OCI-LY1 (cell line): ENCODE results near the gene B3GLCT.

Experiments
- EZH2 ChIP-seq: fragments of 200-600 bp; sonication (generic), shearing (Covaris generic); IDR thresholded peaks from 2 replicates; pipeline ENCODE4 v1.8.0; 2017; ENCODE audit warnings: borderline replicate concordance, mixed run types, mild to moderate bottlenecking, antibody characterized with exemption, low read length, moderate library complexity, mixed read lengths
- TF ChIP-seq, protein P1 (sequence below): fragments of 200-600 bp; sonication (generic), shearing (Covaris generic); IDR thresholded peaks from 2 replicates; pipeline ENCODE4 v1.5.1; 2017; ENCODE audit warnings: mild to moderate bottlenecking, antibody characterized with exemption, low read length, moderate library complexity, mixed read lengths

DNA sequence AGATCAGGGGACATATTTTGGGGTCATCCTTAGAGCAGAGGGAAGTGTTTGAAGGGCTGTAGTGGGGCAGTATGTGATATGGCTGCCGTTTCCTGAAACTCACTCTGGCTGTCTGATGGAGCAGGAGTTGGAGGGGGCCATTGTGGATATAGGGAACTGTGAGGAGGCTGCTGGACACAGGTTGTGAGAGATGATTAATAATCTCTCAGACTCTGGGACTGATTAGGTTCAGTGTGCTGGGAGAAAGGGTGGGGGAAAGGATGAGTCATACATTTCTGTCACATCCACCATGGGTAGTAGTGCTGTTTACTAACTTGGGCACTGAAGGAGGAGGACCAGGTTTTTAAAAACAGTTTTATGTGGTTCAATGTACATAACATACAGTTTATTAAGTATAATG lies 4.8 kb downstream of the B3GLCT start:
- TF ChIP-seq, protein P1, sequence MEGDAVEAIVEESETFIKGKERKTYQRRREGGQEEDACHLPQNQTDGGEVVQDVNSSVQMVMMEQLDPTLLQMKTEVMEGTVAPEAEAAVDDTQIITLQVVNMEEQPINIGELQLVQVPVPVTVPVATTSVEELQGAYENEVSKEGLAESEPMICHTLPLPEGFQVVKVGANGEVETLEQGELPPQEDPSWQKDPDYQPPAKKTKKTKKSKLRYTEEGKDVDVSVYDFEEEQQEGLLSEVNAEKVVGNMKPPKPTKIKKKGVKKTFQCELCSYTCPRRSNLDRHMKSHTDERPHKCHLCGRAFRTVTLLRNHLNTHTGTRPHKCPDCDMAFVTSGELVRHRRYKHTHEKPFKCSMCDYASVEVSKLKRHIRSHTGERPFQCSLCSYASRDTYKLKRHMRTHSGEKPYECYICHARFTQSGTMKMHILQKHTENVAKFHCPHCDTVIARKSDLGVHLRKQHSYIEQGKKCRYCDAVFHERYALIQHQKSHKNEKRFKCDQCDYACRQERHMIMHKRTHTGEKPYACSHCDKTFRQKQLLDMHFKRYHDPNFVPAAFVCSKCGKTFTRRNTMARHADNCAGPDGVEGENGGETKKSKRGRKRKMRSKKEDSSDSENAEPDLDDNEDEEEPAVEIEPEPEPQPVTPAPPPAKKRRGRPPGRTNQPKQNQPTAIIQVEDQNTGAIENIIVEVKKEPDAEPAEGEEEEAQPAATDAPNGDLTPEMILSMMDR, result no peak
- no peak for TF ChIP-seq EZH2
